SK-N-SH (cell line): ENCODE data around the gene TNS4. TPM values are rescaled to one million over a fixed set of nuclear protein-coding genes. Genes with fewer than 3 reads are reported as not detected.

Experiments used
- CTCF ChIA-PET: fragments of 300-600, 350-600 bp; formaldehyde crosslinking; extraction: SDS; loops from one replicate; lab custom pipeline; 2021; lab: Yijun Ruan, JAX
- POLR2A ChIA-PET: fragments of 350-600 bp; sonication (Branson Sonifier 250); formaldehyde crosslinking; extraction: SDS; loops from one replicate; lab custom pipeline; 2020; ENCODE audit warnings: antibody characterized with exemption, inconsistent platforms; lab: Yijun Ruan, JAX
- DNase-seq: peaks from one replicate; pipeline ENCODE4 v3.0.0; 2012
- H2AFZ ChIP-seq: fragments of 200-600 bp; sonication (generic); 2 replicates; pipeline ENCODE4 v1.8.1; 2016; ENCODE audit warnings: antibody characterized with exemption, mild to moderate bottlenecking, low read depth
- H3F3A ChIP-seq: fragments of 200-600 bp; sonication (generic); replicated peaks from 2 replicates; pipeline ENCODE3; 2016; ENCODE audit warnings: antibody characterized with exemption, mild to moderate bottlenecking; ENCODE audit not compliant: insufficient read depth
- H3K27ac ChIP-seq, 2 experiments: fragments of 200-500 bp in 1 of 2; fragments of 200-600 bp in 1 of 2; sonication (Bioruptor generic) in 1 of 2; sonication (generic), shearing (Covaris generic) in 1 of 2; 2 replicates each; pipeline versions ENCODE4 v1.5.1 to v1.6.1; 2014 to 2016; ENCODE audit warnings: low read depth in 2 of 2, inconsistent platforms in 1 of 2, low read length in 1 of 2, mild to moderate bottlenecking in 1 of 2, mixed read lengths in 1 of 2
- H3K27me3 ChIP-seq: fragments of 200-600 bp; sonication (generic), shearing (Covaris generic); 2 replicates; pipeline ENCODE4 v1.6.1; 2016; ENCODE audit warnings: mixed run types; ENCODE audit not compliant: insufficient read depth
- H3K36me3 ChIP-seq, 2 experiments: fragments of 200-500 bp in 1 of 2; fragments of 200-600 bp in 1 of 2; sonication (Bioruptor generic) in 1 of 2; sonication (generic) in 1 of 2; replicated peaks in 1 of 2; 2 replicates each; pipeline versions ENCODE3 to v1.5.1; 2014 to 2016; ENCODE audit warnings: low read length in 1 of 2, mild to moderate bottlenecking in 1 of 2; ENCODE audit not compliant: insufficient read depth in 2 of 2, control insufficient read depth in 1 of 2
- H3K4me1 ChIP-seq, 2 experiments: fragments of 200-500 bp in 1 of 2; fragments of 200-600 bp in 1 of 2; sonication (Bioruptor generic) in 1 of 2; sonication (generic), shearing (Covaris generic) in 1 of 2; 2 replicates each; pipeline versions ENCODE4 v1.5.1 to v1.6.1; 2014 to 2016; ENCODE audit warnings: low read depth in 1 of 2, low read length in 1 of 2, mixed run types in 1 of 2; ENCODE audit not compliant: insufficient read depth in 2 of 2, control insufficient read depth in 1 of 2
- H3K4me2 ChIP-seq: fragments of 200-600 bp; sonication (generic), shearing (Covaris generic); 2 replicates; pipeline ENCODE4 v1.6.1; 2017; ENCODE audit warnings: mixed run types
- H3K4me3 ChIP-seq, 2 experiments: fragments of 200-500 bp in 1 of 2; fragments of 200-600 bp in 1 of 2; sonication (Bioruptor generic) in 1 of 2; sonication (generic), shearing (Covaris generic) in 1 of 2; 2 replicates each; pipeline versions ENCODE4 v1.5.1 to v1.8.1; 2014 to 2016; ENCODE audit warnings: low read depth in 2 of 2, inconsistent platforms in 1 of 2, low read length in 1 of 2, mild to moderate bottlenecking in 1 of 2, mixed read lengths in 1 of 2, moderate library complexity in 1 of 2
- H3K79me2 ChIP-seq: fragments of 200-600 bp; sonication (generic); 2 replicates; pipeline ENCODE4 v1.8.1; 2017; ENCODE audit warnings: mild to moderate bottlenecking; ENCODE audit not compliant: insufficient read depth
- H3K9ac ChIP-seq: fragments of 200-600 bp; sonication (generic); 2 replicates; pipeline ENCODE4 v1.6.1; 2017; ENCODE audit warnings: mixed run types
- H3K9me2 ChIP-seq: fragments of 200-600 bp; sonication (generic); 2 replicates; pipeline ENCODE4 v1.6.1; 2017; ENCODE audit warnings: mixed run types
- H3K9me3 ChIP-seq: fragments of 200-600 bp; sonication (generic); 2 replicates; pipeline ENCODE4 v1.6.1; 2017; ENCODE audit warnings: mixed run types, mild to moderate bottlenecking, moderate library complexity
- H4K20me1 ChIP-seq: fragments of 200-600 bp; sonication (generic); 2 replicates; pipeline ENCODE4 v1.6.1; 2017; ENCODE audit warnings: mild to moderate bottlenecking, mixed run types; ENCODE audit not compliant: insufficient read depth
- ELF1 ChIP-seq: IDR thresholded peaks from 2 replicates; pipeline ENCODE4 v1.4.0; 2012
- EP300 ChIP-seq, 2 experiments: IDR thresholded peaks; 2 replicates each; pipeline versions ENCODE4 v1.4.0 to v1.6.1; 2012; ENCODE audit warnings: borderline replicate concordance in 1 of 2, low read depth in 1 of 2, low read length in 1 of 2
- EZH2phosphoT487 ChIP-seq: fragments of 200-600 bp; sonication (generic); IDR thresholded peaks from 2 replicates; pipeline ENCODE4 v1.6.1; 2017; ENCODE audit warnings: low read depth, mixed run types, mild to moderate bottlenecking, antibody characterized with exemption, moderate library complexity, borderline replicate concordance
- FOXJ3 ChIP-seq: sonication (generic); formaldehyde crosslinking; IDR thresholded peaks from 2 replicates; pipeline ENCODE4 v1.5.1; 2020; ENCODE audit warnings: mild to moderate bottlenecking, missing genetic modification reagents
- GABPA ChIP-seq: IDR thresholded peaks from 2 replicates; pipeline ENCODE4 v1.4.0; 2012; ENCODE audit warnings: low read depth, mild to moderate bottlenecking
- MXI1 ChIP-seq: IDR thresholded peaks from 2 replicates; pipeline ENCODE4 v1.6.1; 2012; ENCODE audit warnings: mild to moderate bottlenecking, low read depth, low read length, improper control_type of control experiment
- NFIC ChIP-seq: IDR thresholded peaks from 2 replicates; pipeline ENCODE4 v1.4.0; 2012; ENCODE audit warnings: borderline replicate concordance
- RAD21 ChIP-seq: IDR thresholded peaks from 2 replicates; pipeline ENCODE4 v1.6.1; 2012; ENCODE audit warnings: mild to moderate bottlenecking, low read length
- RCOR1 ChIP-seq: fragments of 150-350 bp; IDR thresholded peaks from 2 replicates; pipeline ENCODE4 v1.6.1; 2017; ENCODE audit warnings: antibody characterized with exemption, low read length
- RXRA ChIP-seq: IDR thresholded peaks from 2 replicates; pipeline ENCODE4 v1.4.0; 2012; ENCODE audit warnings: low read depth, mild to moderate bottlenecking, borderline replicate concordance
- SMC3 ChIP-seq: IDR thresholded peaks from 2 replicates; pipeline ENCODE4 v1.6.1; 2012; ENCODE audit warnings: low read depth, low read length, improper control_type of control experiment
- TAF1 ChIP-seq: IDR thresholded peaks from 2 replicates; pipeline ENCODE4 v1.6.1; 2012; ENCODE audit warnings: low read depth, mild to moderate bottlenecking, low read length, moderate library complexity, borderline replicate concordance
- TCF12 ChIP-seq: IDR thresholded peaks from 2 replicates; pipeline ENCODE4 v1.4.0; 2012
- TEAD4 ChIP-seq: IDR thresholded peaks from 2 replicates; pipeline ENCODE4 v1.4.0; 2012; ENCODE audit warnings: mild to moderate bottlenecking, borderline replicate concordance; ENCODE audit not compliant: insufficient read depth
- YY1 ChIP-seq: IDR thresholded peaks from 2 replicates; pipeline ENCODE4 v1.4.0; 2012; ENCODE audit warnings: low read depth, mild to moderate bottlenecking
- WGBS: methylation state at CpG from one replicate; pipeline ENCODE4 v1.1.6; 2017; ENCODE audit warnings: low lambda C conversion rate; 5-methylcytosine and 5-hydroxymethylcytosine counted together
- polyA plus RNA-seq, 3 experiments: library from polyadenylated mRNA; depleted of rRNA; stranded (reverse); fragments of >200 nt; gene quantifications; 2 replicates each; pipeline ENCODE4 v1.2.3, GENCODE V29; 2012
- TF ChIP-seq, protein P1 (sequence below): IDR thresholded peaks from 2 replicates; pipeline ENCODE4 v1.4.0; 2012; ENCODE audit warnings: low read depth, borderline replicate concordance
- TF ChIP-seq, protein P2 (sequence below): fragments of 200-600 bp; sonication (generic); IDR thresholded peaks from 2 replicates; pipeline ENCODE4 v1.6.1; 2017; ENCODE audit warnings: antibody characterized with exemption, mild to moderate bottlenecking, moderate library complexity
- TF ChIP-seq, protein P3 (sequence below): IDR thresholded peaks from 2 replicates; pipeline ENCODE4 v1.4.0; 2012; ENCODE audit warnings: low read depth, borderline replicate concordance
- TF ChIP-seq, protein P4 (sequence below): IDR thresholded peaks from 2 replicates; pipeline ENCODE4; 2012
- TF ChIP-seq, protein P5 (sequence below): fragments of 150-350 bp; IDR thresholded peaks from 2 replicates; pipeline ENCODE4 v1.6.1; 2017; ENCODE audit warnings: antibody characterized with exemption, low read length, low read depth, borderline replicate concordance

TNS4 gene
- polyA plus RNA-seq, 1 of the 3 experiments (the other 2 are of a cell fraction): not detected

DNA sequence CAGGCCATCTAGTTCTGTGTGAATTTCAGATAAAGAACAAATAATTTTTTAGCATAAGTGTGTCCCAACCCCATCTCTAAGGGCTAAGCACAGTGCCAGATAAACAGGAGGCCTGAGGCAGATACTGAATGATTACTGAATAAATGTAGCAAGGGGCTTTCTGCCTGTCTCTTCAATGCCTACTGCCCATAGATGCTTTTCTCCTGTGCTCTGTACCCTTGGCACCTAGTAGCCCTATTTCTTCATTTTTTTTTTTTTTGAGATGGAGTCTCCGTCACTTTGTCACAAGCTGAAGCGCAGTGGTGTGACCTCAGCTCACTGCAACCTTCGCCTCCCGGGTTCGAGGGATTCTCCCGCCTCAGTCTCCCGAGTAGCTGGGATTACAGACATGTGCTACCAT, 32.9 kb downstream of the TNS4 start:
- TF ChIP-seq RXRA (no peak), EP300 (IDR thresholded peaks at IDR 0.05; ENCODE audit: borderline replicate concordance in 1 of 2, low read depth in 1 of 2, low read length in 1 of 2) (no peak), EZH2phosphoT487 (no peak), FOXJ3 (no peak), SMC3 (no peak), RAD21 (no peak), RCOR1 (no peak), MXI1 (no peak), ELF1 (no peak), TAF1 (no peak), YY1 (no peak), GABPA (no peak), TCF12 (no peak), TEAD4 (no peak), NFIC (no peak)
- TF ChIP-seq, protein P1, sequence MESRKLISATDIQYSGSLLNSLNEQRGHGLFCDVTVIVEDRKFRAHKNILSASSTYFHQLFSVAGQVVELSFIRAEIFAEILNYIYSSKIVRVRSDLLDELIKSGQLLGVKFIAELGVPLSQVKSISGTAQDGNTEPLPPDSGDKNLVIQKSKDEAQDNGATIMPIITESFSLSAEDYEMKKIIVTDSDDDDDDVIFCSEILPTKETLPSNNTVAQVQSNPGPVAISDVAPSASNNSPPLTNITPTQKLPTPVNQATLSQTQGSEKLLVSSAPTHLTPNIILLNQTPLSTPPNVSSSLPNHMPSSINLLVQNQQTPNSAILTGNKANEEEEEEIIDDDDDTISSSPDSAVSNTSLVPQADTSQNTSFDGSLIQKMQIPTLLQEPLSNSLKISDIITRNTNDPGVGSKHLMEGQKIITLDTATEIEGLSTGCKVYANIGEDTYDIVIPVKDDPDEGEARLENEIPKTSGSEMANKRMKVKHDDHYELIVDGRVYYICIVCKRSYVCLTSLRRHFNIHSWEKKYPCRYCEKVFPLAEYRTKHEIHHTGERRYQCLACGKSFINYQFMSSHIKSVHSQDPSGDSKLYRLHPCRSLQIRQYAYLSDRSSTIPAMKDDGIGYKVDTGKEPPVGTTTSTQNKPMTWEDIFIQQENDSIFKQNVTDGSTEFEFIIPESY: no peak
- TF ChIP-seq, protein P2, sequence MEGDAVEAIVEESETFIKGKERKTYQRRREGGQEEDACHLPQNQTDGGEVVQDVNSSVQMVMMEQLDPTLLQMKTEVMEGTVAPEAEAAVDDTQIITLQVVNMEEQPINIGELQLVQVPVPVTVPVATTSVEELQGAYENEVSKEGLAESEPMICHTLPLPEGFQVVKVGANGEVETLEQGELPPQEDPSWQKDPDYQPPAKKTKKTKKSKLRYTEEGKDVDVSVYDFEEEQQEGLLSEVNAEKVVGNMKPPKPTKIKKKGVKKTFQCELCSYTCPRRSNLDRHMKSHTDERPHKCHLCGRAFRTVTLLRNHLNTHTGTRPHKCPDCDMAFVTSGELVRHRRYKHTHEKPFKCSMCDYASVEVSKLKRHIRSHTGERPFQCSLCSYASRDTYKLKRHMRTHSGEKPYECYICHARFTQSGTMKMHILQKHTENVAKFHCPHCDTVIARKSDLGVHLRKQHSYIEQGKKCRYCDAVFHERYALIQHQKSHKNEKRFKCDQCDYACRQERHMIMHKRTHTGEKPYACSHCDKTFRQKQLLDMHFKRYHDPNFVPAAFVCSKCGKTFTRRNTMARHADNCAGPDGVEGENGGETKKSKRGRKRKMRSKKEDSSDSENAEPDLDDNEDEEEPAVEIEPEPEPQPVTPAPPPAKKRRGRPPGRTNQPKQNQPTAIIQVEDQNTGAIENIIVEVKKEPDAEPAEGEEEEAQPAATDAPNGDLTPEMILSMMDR: no peak
- TF ChIP-seq, protein P3, sequence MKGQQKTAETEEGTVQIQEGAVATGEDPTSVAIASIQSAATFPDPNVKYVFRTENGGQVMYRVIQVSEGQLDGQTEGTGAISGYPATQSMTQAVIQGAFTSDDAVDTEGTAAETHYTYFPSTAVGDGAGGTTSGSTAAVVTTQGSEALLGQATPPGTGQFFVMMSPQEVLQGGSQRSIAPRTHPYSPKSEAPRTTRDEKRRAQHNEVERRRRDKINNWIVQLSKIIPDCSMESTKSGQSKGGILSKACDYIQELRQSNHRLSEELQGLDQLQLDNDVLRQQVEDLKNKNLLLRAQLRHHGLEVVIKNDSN: no peak
- TF ChIP-seq, protein P4, sequence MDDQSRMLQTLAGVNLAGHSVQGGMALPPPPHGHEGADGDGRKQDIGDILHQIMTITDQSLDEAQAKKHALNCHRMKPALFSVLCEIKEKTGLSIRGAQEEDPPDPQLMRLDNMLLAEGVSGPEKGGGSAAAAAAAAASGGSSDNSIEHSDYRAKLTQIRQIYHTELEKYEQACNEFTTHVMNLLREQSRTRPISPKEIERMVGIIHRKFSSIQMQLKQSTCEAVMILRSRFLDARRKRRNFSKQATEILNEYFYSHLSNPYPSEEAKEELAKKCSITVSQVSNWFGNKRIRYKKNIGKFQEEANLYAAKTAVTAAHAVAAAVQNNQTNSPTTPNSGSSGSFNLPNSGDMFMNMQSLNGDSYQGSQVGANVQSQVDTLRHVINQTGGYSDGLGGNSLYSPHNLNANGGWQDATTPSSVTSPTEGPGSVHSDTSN: no peak
- TF ChIP-seq, protein P5, sequence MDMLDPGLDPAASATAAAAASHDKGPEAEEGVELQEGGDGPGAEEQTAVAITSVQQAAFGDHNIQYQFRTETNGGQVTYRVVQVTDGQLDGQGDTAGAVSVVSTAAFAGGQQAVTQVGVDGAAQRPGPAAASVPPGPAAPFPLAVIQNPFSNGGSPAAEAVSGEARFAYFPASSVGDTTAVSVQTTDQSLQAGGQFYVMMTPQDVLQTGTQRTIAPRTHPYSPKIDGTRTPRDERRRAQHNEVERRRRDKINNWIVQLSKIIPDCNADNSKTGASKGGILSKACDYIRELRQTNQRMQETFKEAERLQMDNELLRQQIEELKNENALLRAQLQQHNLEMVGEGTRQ: no peak
- no peaks in the 10 kb centered on the region for H3K9me3 ChIP-seq
- no peaks in the 10 kb centered on the region for H3K9me2 ChIP-seq
- no peaks in the 10 kb centered on the region for H3K27me3 ChIP-seq
- ChIA-PET CTCF (interaction anchor here (1.8 to 5.3 kb wide), 3 partner anchors 8 to 70 kb away, joined by 3 to 45 read pairs (median 43); partner anchors contain the start of gene IGFBP4), POLR2A (no interaction called here)
- H3K4me3 ChIP-seq: no peak overlapping the region
- WGBS: 95% methylated on average over 7 of the region's 7 CpGs
- no peak for DNase-seq
- no peaks in the 10 kb centered on the region for H3K79me2 ChIP-seq
- H2AFZ ChIP-seq: no peak overlapping the region
- no peaks in the 10 kb centered on the region for H3K36me3 ChIP-seq
- no peak overlapping the region for H3K4me2 ChIP-seq
- no peaks in the 10 kb centered on the region for H4K20me1 ChIP-seq
- H3K9ac ChIP-seq: no peak overlapping the region
- no peak overlapping the region for H3K27ac ChIP-seq
- H3F3A ChIP-seq: peaks cover 3% of the 10 kb centered on the region
- peaks cover 6 to 15% of the 10 kb centered on the region in 2 experiments; a peak in 3 of 4 replicates for H3K4me1 ChIP-seq
